Erythroblast (primary cell): ENCODE measurements around the gene SERPINA5.
"Not testable (repeated sequence)": the region's sequence is repeated elsewhere in the genome, so short reads cannot be mapped to it uniquely, and the experiment has no call there.

Source experiments
- DNase-seq, 2 experiments: peaks; one replicate each; lab custom pipeline; 2025; lab: John Stamatoyannopoulos, UW
- GATA1 ChIP-seq: IDR thresholded peaks from 2 replicates; pipeline ENCODE4 v1.6.1; 2011; ENCODE audit warnings: low read depth, mild to moderate bottlenecking, control low read depth, low read length, moderate library complexity
- POLR2A ChIP-seq: IDR thresholded peaks from 2 replicates; pipeline ENCODE4 v1.6.1; 2011; ENCODE audit warnings: mild to moderate bottlenecking, low read length

Gene SERPINA5

DNA sequence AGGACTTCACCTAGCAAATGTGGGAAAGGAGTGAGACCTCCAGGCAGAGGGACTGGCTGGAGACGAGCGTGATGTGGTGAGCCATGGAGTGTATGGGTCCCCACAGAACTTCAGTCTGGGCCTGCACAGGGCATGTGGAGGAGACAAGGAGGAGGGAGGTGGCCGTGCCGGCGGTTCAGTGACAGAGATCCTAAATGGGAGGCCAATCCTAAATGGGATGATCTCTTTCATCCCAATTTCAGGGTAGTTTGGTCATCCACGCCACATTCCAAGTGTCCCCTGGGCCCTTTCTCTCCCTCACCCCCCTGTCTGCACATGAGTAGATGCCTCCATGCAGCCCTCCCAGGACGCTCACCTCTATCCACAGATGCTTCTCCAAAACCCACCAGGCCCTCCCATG, 13.2 kb downstream of the SERPINA5 start:
- TF ChIP-seq GATA1 (no peak), POLR2A (no peak)
- no peak for DNase-seq

DNA sequence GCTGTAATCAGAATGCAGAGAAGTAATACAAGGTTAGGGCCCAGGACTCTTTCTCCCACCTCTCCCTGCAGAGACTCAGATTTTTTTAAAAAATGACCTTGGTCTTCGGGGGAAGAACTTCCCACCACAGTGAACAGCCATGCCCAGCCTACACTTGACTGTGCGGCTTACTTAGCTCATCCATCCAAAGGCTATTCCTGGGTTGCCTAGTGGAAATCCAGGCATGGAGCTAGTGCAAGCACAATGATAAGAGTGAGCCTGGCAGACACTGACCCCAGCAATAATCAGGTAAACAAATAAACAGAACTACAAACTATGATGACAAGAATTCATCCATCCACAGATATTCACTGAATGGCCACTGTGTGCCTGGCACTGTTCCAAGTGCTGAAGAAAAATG, 14.7 kb downstream of the SERPINA5 start:
- TF ChIP-seq GATA1 (no peak), POLR2A (no peak)
- no peak for DNase-seq

DNA sequence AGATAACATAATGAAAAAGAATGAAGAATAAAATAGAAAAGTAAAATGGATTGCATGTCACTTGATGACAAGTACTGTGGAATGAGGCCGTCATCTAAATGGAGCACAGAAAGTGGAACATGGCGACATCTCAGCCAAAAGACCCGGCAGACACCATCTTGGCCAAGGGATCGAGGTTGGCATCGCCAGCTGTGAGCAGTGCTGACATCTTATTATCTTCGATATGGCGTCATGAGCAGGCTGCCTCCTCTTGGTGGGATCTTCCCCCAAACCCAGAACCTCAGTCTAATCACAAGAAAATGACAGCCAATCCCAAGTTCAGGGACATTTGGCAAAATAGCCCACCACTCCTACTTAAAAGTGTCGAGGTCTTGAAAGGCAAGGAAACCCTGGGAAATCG, 15.1 kb downstream of the SERPINA5 start:
- DNase-seq = no peak
- TF ChIP-seq POLR2A (no peak), GATA1 (no peak)

DNA sequence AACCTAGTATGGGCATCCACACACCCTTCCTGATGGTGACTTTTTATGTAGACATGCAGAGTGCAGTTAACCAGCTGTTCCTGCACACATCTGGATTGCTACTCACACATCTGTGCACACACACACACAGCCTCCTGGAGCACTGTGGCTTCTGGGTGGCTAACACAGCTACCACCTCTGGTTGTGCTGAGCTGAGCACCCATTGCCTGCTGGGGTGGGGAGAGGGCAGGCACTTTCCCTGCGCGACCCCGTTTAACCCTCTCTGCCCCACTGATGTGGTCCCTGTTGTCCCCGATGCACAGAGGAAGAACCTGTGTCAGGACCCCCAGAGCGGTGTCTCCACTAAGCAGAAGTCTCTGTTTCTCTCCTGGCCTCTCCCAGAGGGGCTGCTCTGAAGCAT, 16.6 kb downstream of the SERPINA5 start:
- no peak for TF ChIP-seq POLR2A
- no peak for TF ChIP-seq GATA1

DNA sequence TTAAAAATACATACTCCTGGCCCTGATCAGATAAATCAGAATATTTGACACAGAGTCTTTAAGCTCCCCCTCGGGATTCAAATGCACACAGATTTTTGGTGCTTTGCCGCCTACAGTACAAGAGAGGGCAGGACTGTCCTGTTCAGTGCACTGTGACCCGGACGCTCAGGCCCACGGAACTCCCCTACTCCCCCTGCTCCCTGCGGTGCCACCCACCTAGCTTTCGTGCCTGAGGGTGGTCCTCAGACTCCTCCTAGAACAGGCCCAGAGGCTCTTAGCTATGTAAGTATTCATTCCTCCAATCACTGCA, 17.2 kb downstream of the SERPINA5 start:
- TF ChIP-seq POLR2A (no peak), GATA1 (no peak)
- no peak for DNase-seq

More for the DNA sequence above, 16.6 kb downstream of the SERPINA5 start:
- DNase-seq = no peak

DNA sequence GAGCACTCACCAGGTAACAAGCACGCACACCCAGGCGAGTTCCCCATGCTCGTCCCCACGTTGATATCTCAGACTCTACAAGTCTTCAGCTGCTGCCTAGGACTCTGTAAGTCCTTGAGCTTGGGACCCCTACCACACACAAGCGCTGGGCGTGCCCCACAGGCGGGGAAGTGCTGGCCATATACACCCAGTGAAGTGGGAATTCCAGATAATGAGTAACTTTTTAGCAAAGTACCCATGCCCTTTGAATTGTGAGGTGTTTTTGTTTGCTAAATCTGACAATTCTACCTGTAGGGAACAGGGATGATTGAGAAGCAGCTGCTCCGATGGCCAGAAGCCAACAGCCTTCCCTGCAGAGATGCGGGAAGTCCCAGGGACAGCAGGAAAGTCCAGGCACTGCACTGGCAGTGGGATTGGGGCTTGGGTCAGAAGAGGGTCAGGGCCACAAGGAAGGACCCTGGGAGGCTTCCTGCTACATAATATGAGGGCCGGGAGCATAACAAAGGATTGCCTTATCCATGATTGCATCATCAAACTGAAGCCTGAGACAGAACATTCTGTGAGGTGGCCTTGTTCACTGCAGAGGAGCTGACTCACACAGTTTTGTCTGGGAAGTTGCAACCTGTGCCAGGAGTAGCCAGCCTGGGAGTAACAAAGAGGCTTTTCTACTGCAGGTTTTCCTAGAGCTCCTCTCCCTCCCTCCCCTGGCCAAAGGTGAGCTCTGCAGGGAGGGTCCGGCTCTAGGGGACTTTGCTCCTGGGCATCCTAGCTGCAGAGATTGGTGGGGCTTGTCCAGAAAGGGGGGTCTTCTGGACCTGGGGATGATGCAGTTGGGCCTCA, 17.8 kb downstream of the SERPINA5 start:
- TF ChIP-seq POLR2A = no peak
- TF ChIP-seq GATA1 = no peak
- DNase-seq = no peak

DNA sequence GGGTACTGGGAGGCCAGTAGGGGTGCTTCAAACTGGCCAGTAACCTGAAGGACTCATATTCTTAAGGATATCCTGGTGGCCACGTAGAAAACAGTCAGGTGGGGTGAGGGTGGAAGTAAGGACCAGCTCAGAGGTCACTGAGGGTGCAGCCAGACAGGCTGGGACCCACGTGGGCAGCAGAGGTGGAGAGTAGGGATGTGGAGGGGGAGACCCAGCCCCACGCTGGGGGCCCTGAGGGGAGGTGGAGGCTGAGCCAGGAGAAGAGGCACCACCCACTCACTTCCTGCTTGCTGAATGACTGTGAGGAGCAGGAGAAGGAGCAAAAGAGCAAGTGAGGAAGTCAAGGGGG, 18.4 kb downstream of the SERPINA5 start:
- no peak for DNase-seq

DNA sequence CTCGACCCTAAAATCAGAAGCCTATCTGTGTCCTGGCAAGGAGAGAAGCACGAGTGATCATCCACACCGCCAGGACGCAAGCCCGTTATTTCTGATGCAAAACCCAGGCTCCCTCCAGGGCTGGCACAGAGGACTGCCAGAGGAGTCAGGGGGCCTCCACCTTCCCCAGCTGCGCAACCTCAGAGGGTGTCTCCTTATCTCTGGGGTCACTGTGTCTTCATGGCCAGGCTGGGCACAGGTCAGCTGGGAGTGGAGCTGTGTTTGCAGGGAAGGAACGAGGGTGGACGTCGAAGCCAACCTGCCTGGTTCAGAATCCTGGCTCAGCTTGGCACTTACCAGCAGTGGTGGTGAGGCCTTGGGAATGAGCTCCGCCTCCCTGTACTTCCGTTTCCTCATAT, 18.9 kb downstream of the SERPINA5 start:
- no peak for DNase-seq
- TF ChIP-seq GATA1 = no peak
- TF ChIP-seq POLR2A = no peak

More for the DNA sequence above, 18.4 kb downstream of the SERPINA5 start:
- no peak for TF ChIP-seq POLR2A
- TF ChIP-seq GATA1 = no peak

DNA sequence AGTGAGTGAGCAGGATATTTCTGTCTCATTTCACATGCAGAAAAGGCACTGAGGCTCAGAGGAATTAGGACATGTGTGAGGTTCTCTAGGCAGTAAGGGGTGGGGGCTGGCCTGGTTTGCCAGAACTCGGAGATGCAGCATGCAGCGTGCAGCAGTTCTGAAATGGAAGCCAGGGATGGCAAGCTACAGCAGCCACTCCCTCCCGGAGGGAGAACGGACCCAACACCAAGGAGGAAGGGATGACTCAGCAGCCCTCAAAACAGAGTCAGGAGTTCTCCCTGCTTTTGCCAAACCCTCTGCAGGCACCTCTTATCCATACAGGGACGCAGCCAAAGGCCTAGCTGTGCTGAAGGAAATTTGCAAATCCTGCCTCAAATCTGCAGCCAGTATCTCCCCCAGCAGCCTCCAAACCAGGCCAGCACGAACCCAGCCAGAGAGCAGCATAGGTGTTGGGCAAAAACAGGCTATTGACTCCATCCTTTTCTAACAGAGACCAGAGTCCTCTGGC, 20.7 kb downstream of the SERPINA5 start:
- no peak for TF ChIP-seq POLR2A
- no peak for DNase-seq

DNA sequence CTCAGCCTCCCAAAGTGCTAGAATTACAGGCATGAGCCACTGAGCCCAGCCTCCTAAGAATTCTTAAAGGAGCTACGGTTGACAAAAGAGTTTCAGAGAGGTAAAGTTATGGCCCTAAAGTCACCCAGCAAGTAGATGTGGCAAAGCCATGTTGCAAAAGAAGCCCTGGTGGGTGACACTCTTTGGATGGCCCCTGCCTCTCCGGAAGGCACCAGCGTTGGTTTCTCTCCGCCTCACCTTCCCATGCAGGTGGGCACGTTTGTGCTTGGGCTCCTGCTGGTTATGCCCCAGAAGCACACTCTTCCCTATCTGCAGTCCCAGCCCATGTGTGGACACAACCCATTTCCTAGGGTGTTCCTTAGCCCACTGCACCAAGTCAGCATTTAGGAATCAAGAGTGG, 21.5 kb downstream of the SERPINA5 start:
- no peak for DNase-seq
- no peak for TF ChIP-seq GATA1

DNA sequence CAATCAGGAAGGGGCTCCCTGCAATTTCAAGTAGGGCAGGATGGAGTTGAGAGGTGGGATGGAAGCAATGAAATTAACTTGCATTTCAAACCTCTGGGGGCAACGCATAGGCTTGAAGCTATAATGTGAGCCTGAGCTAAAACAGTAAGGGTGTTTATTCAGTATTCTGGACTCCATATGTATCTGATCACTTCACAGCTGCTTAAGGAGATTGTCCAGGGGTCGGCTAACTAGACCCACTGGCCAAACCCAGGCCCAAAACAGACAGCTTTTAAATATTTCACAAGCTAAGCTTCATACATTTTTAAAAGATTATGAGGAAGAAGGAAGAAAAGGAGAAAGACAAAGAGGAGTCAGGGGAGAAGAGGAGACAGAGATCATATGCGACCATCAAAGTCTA, 24.1 kb downstream of the SERPINA5 start:
- no peak for DNase-seq
- TF ChIP-seq GATA1 = no peak
- TF ChIP-seq POLR2A = no peak

DNA sequence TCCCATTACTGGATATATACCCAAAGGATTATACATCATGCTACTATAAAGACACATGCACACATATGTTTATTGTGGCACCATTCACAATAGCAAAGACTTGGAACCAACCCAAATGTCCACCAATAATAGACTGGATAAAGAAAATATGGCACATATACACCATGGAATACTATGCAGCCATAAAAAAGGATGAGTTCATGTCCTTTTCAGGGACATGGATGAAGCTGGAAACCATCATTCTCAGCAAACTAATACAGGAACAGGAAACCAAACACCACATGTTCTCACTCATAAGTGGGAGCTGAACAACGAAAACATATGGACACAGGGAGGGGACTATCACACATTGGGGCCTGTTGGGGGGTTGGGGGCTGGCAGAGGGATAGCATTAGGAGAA, 27.7 kb downstream of the SERPINA5 start:
- DNase-seq = not testable (repeated sequence)

DNA sequence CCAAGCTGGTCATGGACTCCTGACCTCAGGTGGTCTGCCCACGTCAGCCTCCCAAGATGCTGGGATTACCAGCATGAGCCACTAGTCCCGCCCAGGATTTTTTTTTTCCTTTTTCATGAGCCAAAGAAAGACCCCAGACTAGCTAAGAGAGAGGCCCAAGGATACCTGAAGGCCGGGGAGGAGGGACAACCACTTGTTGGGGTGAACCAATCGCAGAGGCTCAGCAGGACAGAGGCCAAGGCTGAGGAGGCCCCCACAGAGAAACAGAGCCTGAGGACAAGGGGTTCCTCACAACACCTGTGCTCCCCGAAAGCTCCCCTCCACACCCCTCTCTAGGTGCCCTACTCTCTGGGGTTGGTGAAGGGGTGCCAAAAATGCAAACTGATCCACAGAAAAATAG, 30.0 kb downstream of the SERPINA5 start:
- DNase-seq = no peak
- no peak for TF ChIP-seq GATA1
- TF ChIP-seq POLR2A = no peak

DNA sequence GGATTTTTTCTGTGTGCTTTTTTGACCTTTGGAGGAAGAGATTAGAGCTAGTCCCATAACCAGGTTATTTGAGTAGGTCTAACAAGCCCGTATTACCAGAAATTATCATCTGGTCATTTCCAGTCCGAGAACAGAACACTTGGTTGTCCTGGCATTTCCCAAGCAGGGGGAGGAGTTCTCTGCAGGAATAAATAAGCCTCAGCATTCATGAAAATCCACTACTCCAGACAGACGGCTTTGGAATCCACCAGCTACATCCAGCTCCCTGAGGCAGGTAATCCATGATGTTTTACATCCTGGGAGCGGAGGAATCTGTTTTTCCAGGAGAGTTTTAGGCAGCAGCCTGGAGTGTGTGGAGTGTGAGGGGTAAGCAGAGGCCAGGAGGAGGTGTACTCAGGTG, 30.9 kb downstream of the SERPINA5 start, which contains the start of gene SERPINA3:
Gene SERPINA3, plus strand, starts transcription at position 218 of the 400 bp plus-strand sequence. CDS start 2,051 bp downstream, outside the sequence.
- DNase-seq = no peak
- no peak for TF ChIP-seq POLR2A
- TF ChIP-seq GATA1 = no peak

DNA sequence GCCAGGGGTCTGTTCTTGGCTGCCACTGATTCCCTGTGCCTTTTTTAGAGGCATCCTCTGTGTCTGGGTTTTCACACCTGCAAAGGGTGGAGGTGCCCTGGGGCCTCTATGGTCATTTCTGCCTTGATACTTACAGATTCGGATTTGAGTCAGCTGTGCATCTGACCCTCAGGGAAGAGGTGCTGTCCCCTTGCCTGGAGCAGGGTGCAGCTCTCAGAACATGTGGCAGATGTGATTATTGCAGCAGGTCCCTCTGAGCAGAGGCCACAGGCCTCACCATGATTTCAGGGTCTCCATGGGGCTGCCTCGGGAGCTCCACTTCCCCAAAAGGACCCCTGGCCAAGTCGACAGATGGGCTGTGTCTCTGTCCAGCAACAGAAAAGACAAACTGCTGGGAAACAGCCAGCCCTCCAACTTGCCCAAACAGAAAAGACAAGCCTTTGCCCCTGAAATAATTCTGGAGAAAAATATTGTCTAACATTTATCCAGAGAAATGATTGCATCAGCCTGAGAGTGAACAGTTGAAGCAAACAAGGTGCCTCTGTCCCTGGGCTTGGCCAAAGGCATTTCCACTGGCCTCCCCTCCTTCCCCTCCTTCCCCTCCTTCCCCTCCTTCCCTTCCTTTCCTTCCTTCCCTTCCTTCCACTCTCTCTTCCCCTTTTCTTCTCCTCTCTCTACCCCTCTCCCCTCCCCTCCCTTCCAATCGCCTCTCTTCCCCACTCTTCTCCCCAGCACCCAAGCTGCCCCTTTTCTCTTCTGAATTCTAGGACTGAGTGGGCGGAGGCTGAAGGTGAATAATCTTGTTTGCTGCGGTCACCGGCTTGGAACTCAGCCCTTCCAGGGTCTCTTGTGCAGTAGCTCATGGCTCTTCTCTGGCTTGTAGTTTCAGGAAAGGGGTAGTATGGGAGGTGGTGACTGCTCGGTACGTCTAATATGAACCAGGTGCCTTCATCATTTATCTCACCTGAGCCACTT, 31.6 kb downstream of the SERPINA5 start:
- no peak for DNase-seq
- no peak for TF ChIP-seq POLR2A
- TF ChIP-seq GATA1 = no peak
